Measurements from ENCODE around the gene SULF2.

- no peak for TF ChIP-seq ARNT (IDR thresholded peaks at IDR 0.05)
- no peak for TF ChIP-seq ELF4 (IDR thresholded peaks at IDR 0.05)
- no peak for TF ChIP-seq PKNOX1 (IDR thresholded peaks at IDR 0.05)
- no peak for TF ChIP-seq L3MBTL2 (conservative IDR thresholded peaks at IDR 0.05)
- TF ChIP-seq SP1 (IDR thresholded peaks at IDR 0.05): no peak
- TF ChIP-seq HDGF (IDR thresholded peaks at IDR 0.05; ENCODE audit: borderline replicate concordance): no peak
- TF ChIP-seq TARDBP (IDR thresholded peaks at IDR 0.05): no peak
- TF ChIP-seq FOXA1 (IDR thresholded peaks at IDR 0.05): no peak
- no peak for TF ChIP-seq ZNF384 (IDR thresholded peaks at IDR 0.05)
- TF ChIP-seq BHLHE40 (IDR thresholded peaks at IDR 0.05; ENCODE audit: borderline replicate concordance): no peak
- no peak for TF ChIP-seq SUZ12 (IDR thresholded peaks at IDR 0.05)
- TF ChIP-seq FOXM1 (IDR thresholded peaks at IDR 0.05; ENCODE audit: borderline replicate concordance): no peak
- no peak for TF ChIP-seq FOXK2 (IDR thresholded peaks at IDR 0.05)
- no peak for TF ChIP-seq NFRKB (IDR thresholded peaks at IDR 0.05)
Observed at GRCh38 chr20:47675190-47676142, 109.8 kb downstream of the SULF2 start.
